Measurements from ENCODE around the gene NPC1.

NPC1 gene

GRCh38 chr18:23545247-23545789, 41.0 kb downstream of the NPC1 start:
- no peak for DNase-seq

- DNase-seq = no peak
Observed at GRCh38 chr18:23542461-23542860, 43.8 kb downstream of the NPC1 start.

GRCh38 chr18:23541349-23542093, 44.8 kb downstream of the NPC1 start:
- no peak for DNase-seq

- no peak for DNase-seq
Observed at GRCh38 chr18:23540867-23541266, 45.4 kb downstream of the NPC1 start.

GRCh38 chr18:23539911-23540525, 46.3 kb downstream of the NPC1 start:
- no peak for DNase-seq

- no peak for DNase-seq
Observed at GRCh38 chr18:23539296-23539695, 47.0 kb downstream of the NPC1 start.

GRCh38 chr18:23538870-23539269, 47.4 kb downstream of the NPC1 start:
- no peak for DNase-seq

GRCh38 chr18:23538001-23538400, 48.3 kb downstream of the NPC1 start:
- DNase-seq = no peak

GRCh38 chr18:23537274-23537673, 49.0 kb downstream of the NPC1 start:
- DNase-seq = no peak

- no peak for DNase-seq
Observed at GRCh38 chr18:23536204-23536603, 50.1 kb downstream of the NPC1 start.

- DNase-seq = no peak
Observed at GRCh38 chr18:23534276-23534675, 52.0 kb downstream of the NPC1 start.

- DNase-seq = no peak
Observed at GRCh38 chr18:23532848-23533247, 53.5 kb downstream of the NPC1 start.

- DNase-seq = no peak
Observed at GRCh38 chr18:23531912-23532311, 54.4 kb downstream of the NPC1 start.

GRCh38 chr18:23530195-23530594, 56.1 kb downstream of the NPC1 start:
- no peak for DNase-seq

- no peak for DNase-seq
Observed at GRCh38 chr18:23529604-23530003, 56.7 kb downstream of the NPC1 start.

- no peak for DNase-seq
Observed at GRCh38 chr18:23528580-23529472, 57.5 kb downstream of the NPC1 start.

- DNase-seq = no peak
Observed at GRCh38 chr18:23526501-23527063, 59.7 kb downstream of the NPC1 start.

- DNase-seq = no peak
Observed at GRCh38 chr18:23524213-23524707, 62.0 kb downstream of the NPC1 start.

GRCh38 chr18:23523429-23524212, 62.7 kb downstream of the NPC1 start:
- DNase-seq = no peak

GRCh38 chr18:23521907-23522306, 64.4 kb downstream of the NPC1 start:
- DNase-seq = no peak

- no peak for DNase-seq
Observed at GRCh38 chr18:23521271-23521670, 65.0 kb downstream of the NPC1 start.

- DNase-seq = no peak
Observed at GRCh38 chr18:23519734-23520133, 66.6 kb downstream of the NPC1 start.
